Measurements from ENCODE around the gene DCC.

Gene DCC

GRCh38 chr18:53411511-53411910 is 1071.5 kb downstream of the DCC start:
- Mint-ChIP-seq H3K27me3 (ENCODE audit: low read depth) (no peaks in the 10 kb centered on the region), H3K4me1 (no peaks in the 10 kb centered on the region), H3K9me3 (no peaks in the 10 kb centered on the region), H3K4me3 (no peak overlapping the region), H3K27ac (no peak overlapping the region), H3K36me3 (ENCODE audit: low read depth) (no peaks in the 10 kb centered on the region)
- no peak for TF ChIP-seq CTCF (IDR thresholded peaks at IDR 0.05; ENCODE audit: unreplicated experiment in 3 of 3)

DNA sequence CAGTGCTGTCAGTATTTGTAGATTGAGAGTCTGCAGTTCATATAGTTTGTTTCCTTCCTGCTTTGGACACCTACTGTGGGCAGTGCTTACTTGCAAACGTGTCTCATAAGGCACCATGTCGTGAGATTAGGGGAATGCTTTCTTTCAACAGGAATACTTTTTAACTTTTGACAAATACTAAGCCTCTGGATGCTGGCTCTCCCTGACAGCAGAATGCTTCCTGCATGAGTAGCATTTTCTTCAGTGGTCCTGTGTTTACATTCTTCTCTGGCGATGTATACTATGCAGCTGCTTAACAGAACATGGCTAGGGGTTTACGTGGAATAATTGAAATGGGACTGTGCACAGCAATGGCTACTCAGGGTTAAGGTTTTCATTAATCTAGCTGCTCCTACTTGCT is 1077.0 kb downstream of the DCC start:
- Mint-ChIP-seq H3K4me3 (no peak overlapping the region), H3K9me3 (no peaks in the 10 kb centered on the region), H3K4me1 (no peaks in the 10 kb centered on the region), H3K27me3 (ENCODE audit: low read depth) (no peaks in the 10 kb centered on the region), H3K27ac (peak overlapping the region in 1 of 3 experiments; percentile 12), H3K36me3 (ENCODE audit: low read depth) (no peaks in the 10 kb centered on the region)
- no peak for TF ChIP-seq CTCF (IDR thresholded peaks at IDR 0.05; ENCODE audit: unreplicated experiment in 3 of 3)

DNA sequence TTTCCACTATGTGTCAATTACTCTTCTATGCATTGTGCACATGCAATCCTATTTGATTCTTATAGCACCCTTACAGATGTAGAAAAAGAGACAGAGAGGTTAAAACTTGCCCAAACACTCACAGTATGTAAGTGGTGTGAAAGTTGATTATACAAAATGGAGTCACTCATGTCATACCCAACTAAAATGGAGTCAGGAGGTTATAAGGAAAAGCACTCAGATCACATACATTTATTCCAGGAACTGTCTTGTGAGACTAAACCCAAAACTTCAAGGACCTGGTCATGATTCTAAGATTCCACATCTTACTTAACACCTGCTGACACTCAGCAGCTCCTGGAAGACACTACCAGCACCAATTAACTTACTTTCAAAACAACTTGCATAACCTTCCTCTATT is 1081.9 kb downstream of the DCC start:
- Mint-ChIP-seq H3K4me1 (no peaks in the 10 kb centered on the region), H3K4me3 (no peak overlapping the region), H3K36me3 (ENCODE audit: low read depth) (no peaks in the 10 kb centered on the region), H3K27me3 (ENCODE audit: low read depth) (no peaks in the 10 kb centered on the region), H3K9me3 (no peaks in the 10 kb centered on the region), H3K27ac (no peak overlapping the region)
- no peak for TF ChIP-seq CTCF (IDR thresholded peaks at IDR 0.05; ENCODE audit: unreplicated experiment in 3 of 3)

GRCh38 chr18:53422896-53423295 is 1082.9 kb downstream of the DCC start:
- no peaks in the 10 kb centered on the region for H3K36me3 Mint-ChIP-seq (ENCODE audit: low read depth)
- H3K4me1 Mint-ChIP-seq: no peaks in the 10 kb centered on the region
- no peaks in the 10 kb centered on the region for H3K9me3 Mint-ChIP-seq
- no peaks in the 10 kb centered on the region for H3K27me3 Mint-ChIP-seq (ENCODE audit: low read depth)
- H3K4me3 Mint-ChIP-seq: no peak overlapping the region
- H3K27ac Mint-ChIP-seq: no peak overlapping the region
- TF ChIP-seq CTCF (IDR thresholded peaks at IDR 0.05; ENCODE audit: unreplicated experiment in 3 of 3): no peak

GRCh38 chr18:53426666-53427184 is 1086.7 kb downstream of the DCC start:
- H3K36me3 Mint-ChIP-seq (ENCODE audit: low read depth): no peaks in the 10 kb centered on the region
- no peaks in the 10 kb centered on the region for H3K9me3 Mint-ChIP-seq
- no peak overlapping the region for H3K27ac Mint-ChIP-seq
- no peaks in the 10 kb centered on the region for H3K4me1 Mint-ChIP-seq
- H3K4me3 Mint-ChIP-seq: no peak overlapping the region
- no peaks in the 10 kb centered on the region for H3K27me3 Mint-ChIP-seq (ENCODE audit: low read depth)
- TF ChIP-seq CTCF (IDR thresholded peaks at IDR 0.05; ENCODE audit: unreplicated experiment in 3 of 3): no peak

DNA sequence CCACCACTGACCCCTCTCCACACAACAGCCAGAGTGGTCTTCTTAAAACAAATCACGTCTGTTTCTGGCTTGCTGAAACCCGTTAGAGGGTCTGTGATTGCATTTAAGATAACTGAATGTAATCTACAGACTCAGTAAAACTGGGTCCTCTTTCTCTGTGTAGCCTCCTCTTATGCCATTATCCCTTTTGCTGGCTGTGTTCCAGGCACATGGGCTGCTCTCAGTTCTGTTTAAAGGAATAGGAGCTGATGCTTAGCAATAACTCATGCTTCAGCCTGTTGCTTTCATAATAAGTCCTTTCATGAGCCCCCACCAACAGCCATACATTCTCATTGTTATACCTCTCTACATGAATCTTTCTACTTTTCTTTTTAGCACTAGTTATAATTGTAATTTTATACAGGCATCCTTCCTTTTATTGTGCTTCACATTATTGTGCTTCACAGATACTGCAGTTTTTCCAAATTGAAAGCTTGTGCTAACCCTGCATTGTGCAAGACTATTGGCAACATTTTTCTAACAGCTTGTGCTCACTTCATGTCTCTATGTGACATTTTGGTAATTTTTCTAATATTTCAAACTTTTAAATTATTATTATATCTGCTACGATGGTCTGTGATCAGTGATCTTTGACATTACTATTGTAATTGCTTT is 1101.9 kb downstream of the DCC start:
- H3K27me3 Mint-ChIP-seq (ENCODE audit: low read depth): no peaks in the 10 kb centered on the region
- no peak for TF ChIP-seq CTCF (IDR thresholded peaks at IDR 0.05; ENCODE audit: unreplicated experiment in 3 of 3)
- H3K9me3 Mint-ChIP-seq: no peaks in the 10 kb centered on the region
- H3K4me3 Mint-ChIP-seq: no peak overlapping the region
- no peaks in the 10 kb centered on the region for H3K4me1 Mint-ChIP-seq
- no peaks in the 10 kb centered on the region for H3K36me3 Mint-ChIP-seq (ENCODE audit: low read depth)
- H3K27ac Mint-ChIP-seq: no peak overlapping the region

Data from nephron (organoid).